GM23248 (cell line): ENCODE measurements around the gene AHCY.
"Not testable (repeated sequence)": the region's sequence is repeated elsewhere in the genome, so short reads cannot be mapped to it uniquely, and the experiment has no call there.

Experiments
- EZH2 ChIP-seq: fragments of 200-600 bp; sonication (generic); IDR thresholded peaks from 2 replicates; pipeline ENCODE4 v1.6.1; 2018; ENCODE audit warnings: antibody characterized with exemption, mild to moderate bottlenecking; ENCODE audit not compliant: insufficient read depth, poor library complexity, severe bottlenecking
- EZH2phosphoT487 ChIP-seq: fragments of 200-600 bp; sonication (generic); IDR thresholded peaks from 2 replicates; pipeline ENCODE4 v1.6.1; 2018; ENCODE audit warnings: antibody characterized with exemption, moderate library complexity, mild to moderate bottlenecking, low read depth; ENCODE audit not compliant: insufficient read depth

DNA sequence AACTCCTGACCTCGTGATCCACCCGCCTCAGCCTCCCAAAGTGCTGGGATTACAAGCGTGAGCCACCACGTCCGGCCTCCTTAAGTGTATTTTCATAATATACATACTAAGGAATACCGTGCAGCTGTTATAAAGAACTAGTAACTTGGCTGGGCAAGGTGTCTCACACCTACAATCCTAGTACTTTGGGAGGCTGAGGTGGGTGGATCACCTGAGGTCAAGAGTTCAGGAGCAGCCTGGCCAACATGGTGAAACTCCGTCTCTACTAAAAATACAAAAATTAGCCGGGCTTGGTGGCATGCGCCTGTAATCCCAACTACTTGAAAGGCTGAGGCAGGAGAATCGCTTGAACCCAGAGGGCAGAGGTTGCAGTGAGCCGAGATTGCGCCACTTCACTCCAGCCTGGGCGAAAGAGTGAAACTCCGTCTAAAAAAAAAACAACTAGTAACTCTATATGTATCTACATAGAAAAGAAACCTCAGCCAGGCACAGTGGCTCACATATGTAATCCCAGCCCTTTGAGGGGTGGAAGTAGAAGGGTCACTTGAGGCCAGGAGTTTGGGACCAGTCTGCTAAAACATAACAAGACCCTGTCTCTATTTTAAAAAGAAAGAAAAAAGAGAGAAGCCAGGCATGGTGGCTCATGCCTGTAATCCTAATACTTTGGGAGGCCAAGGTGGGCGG is 27.8 kb upstream of the AHCY start:
- TF ChIP-seq EZH2, EZH2phosphoT487: not testable (repeated sequence)
